Naive thymus-derived CD4-positive, alpha-beta T cell (primary cell): ENCODE measurements around the gene NUP210L. TPM values are rescaled to one million over a fixed set of nuclear protein-coding genes. Genes with fewer than 3 reads are reported as not detected.

Source experiments
- ATAC-seq: fragments of 150-1000 bp; cut with Tn5 transposase; 2 replicates; pipeline ENCODE4 v1.10.0; 2021; ENCODE audit warnings: mild to moderate bottlenecking, moderate library complexity
- CTCF ChIA-PET: fragments of 350-600 bp; sonication (Branson Sonifier 250); formaldehyde crosslinking; loops from one replicate; lab custom pipeline; 2021; ENCODE audit warnings: antibody characterized with exemption; lab: Charles Lee
- POLR2A ChIA-PET: fragments of 350-600 bp; sonication (Branson Sonifier 250); formaldehyde crosslinking; loops from one replicate; lab custom pipeline; 2021; ENCODE audit warnings: antibody characterized with exemption, inconsistent platforms; lab: Charles Lee
- DNase-seq, 9 donors: peaks; one replicate each; pipeline versions ENCODE4 v3.0.0 to v3.0.0-alpha.2; 2020 to 2022; ENCODE audit warnings: mixed read lengths in 1 of 9
- H3K27ac ChIP-seq: one replicate; pipeline ENCODE4 v1.7.0; 2013; ENCODE audit warnings: mild to moderate bottlenecking, low read depth, low read length, moderate library complexity
- H3K27me3 ChIP-seq, 2 donors: one replicate each; pipeline ENCODE4 v1.7.0; 2013; ENCODE audit warnings: low read length in 2 of 2, mild to moderate bottlenecking in 2 of 2, moderate library complexity in 2 of 2; ENCODE audit not compliant: control insufficient read depth in 2 of 2, insufficient read depth in 2 of 2
- H3K36me3 ChIP-seq, 3 experiments: 1 replicate in 2 of 3; 2 replicates in 1 of 3; pipeline ENCODE4 v1.7.0; 2013; ENCODE audit warnings: low read length in 3 of 3, mild to moderate bottlenecking in 3 of 3, moderate library complexity in 1 of 3; ENCODE audit not compliant: insufficient read depth in 3 of 3, control insufficient read depth in 2 of 3
- H3K4me1 ChIP-seq, 2 donors: one replicate each; pipeline ENCODE4 v1.7.0; 2013; ENCODE audit warnings: low read length in 2 of 2, mild to moderate bottlenecking in 2 of 2, moderate library complexity in 1 of 2; ENCODE audit not compliant: control insufficient read depth in 2 of 2, insufficient read depth in 2 of 2
- H3K4me3 ChIP-seq: 2 replicates; pipeline ENCODE4 v1.7.0; 2013; ENCODE audit warnings: mild to moderate bottlenecking, low read length
- H3K9me3 ChIP-seq, 3 experiments: 1 replicate in 2 of 3; 2 replicates in 1 of 3; pipeline ENCODE4 v1.7.0; 2013; ENCODE audit warnings: low read length in 3 of 3; ENCODE audit not compliant: control insufficient read depth in 2 of 3
- H3K27ac Mint-ChIP-seq, 9 donors: one replicate each; pipeline ENCODE4 v1.8.0; 2020 to 2022; ENCODE audit warnings: mixed read lengths in 9 of 9, mild to moderate bottlenecking in 8 of 9, moderate library complexity in 5 of 9, inconsistent platforms in 2 of 9
- H3K27me3 Mint-ChIP-seq, 5 donors: one replicate each; pipeline ENCODE4 v1.8.0; 2021 to 2022; ENCODE audit warnings: mixed read lengths in 5 of 5, mild to moderate bottlenecking in 1 of 5
- H3K36me3 Mint-ChIP-seq, 5 donors: one replicate each; pipeline ENCODE4 v1.8.0; 2020 to 2022; ENCODE audit warnings: mixed read lengths in 5 of 5, mild to moderate bottlenecking in 3 of 5, inconsistent platforms in 1 of 5
- H3K4me1 Mint-ChIP-seq, 7 donors: one replicate each; pipeline ENCODE4 v1.8.0; 2020 to 2022; ENCODE audit warnings: mixed read lengths in 7 of 7, mild to moderate bottlenecking in 3 of 7, inconsistent platforms in 1 of 7
- H3K4me3 Mint-ChIP-seq, 10 donors: one replicate each; pipeline ENCODE4 v1.8.0; 2020 to 2022; ENCODE audit warnings: mild to moderate bottlenecking in 10 of 10, mixed read lengths in 10 of 10, moderate library complexity in 6 of 10, inconsistent platforms in 2 of 10
- H3K9me3 Mint-ChIP-seq, 11 donors: one replicate each; pipeline ENCODE4 v1.8.0; 2020 to 2022; ENCODE audit warnings: mixed read lengths in 11 of 11, mild to moderate bottlenecking in 4 of 11, inconsistent platforms in 1 of 11, moderate library complexity in 1 of 11
- intact Hi-C, 2 donors: fragments of 100-400 bp; cut with micrococcal nuclease; formaldehyde crosslinking; loops; one replicate each; pipeline ENCODE4 v1.15.1; 2023
- polyA plus RNA-seq, 2 donors: library from polyadenylated mRNA; unstranded; fragments of 300-500 nt; fragmentation: Illumina TruSeq; gene quantifications; one replicate each; pipeline ENCODE4 v1.2.3, GENCODE V29; 2021
- total RNA-seq, 6 experiments: library from RNA in 5 of 6; stranded (reverse) in 5 of 6; gene quantifications; 1 replicate in 5 of 6; 2 replicates in 1 of 6; pipeline ENCODE4 v1.2.3 and lab custom pipeline; 2021 to 2026

NUP210L gene
- total and polyA plus RNA-seq, 7 experiments from 2014 or later = 0.11 to 0.16 (median 0.15) TPM; not detected in 3

DNA sequence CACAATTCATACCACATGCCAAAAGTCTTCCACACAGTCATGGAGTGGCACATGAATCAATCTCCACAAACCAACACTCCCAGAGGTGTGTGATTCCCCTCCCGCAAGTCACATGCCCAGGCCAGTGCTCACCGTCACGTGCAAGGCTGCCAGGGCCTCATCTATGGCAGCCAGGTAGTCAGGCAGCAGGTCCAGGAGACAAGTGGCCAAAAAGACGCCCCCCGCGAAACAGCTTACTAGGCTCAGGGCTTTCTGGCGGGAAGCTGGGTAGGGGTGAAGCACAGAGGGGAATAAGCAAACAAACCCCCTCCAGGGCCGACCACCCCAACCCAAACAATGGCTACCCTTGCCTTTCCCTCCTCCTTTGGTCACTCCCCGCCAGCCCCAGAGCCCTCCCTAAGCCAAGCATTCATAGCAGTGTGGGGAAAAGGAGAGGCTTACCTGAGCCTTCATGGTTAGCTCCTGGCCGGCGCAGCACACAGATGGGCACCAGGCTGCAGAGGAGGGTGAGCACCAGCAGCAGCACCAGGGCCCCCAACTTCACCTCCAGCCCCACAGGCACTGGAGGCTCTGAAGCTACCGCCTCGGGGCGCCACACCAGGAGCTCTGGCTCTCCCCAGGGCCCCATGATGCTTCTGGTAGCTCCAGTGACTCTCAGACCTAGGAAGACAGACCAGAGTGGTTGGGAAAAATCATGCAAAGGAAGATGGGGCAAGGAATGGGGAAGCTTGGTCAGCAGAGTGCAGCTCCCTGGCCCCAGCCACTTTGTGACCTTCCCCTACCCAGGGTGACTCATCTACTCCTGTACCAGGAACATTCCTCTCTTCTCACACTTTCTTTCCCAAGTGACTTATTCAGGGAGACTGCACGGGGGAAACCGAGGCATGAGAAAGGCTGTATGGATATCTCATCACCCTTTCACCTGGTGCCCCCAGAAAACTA lies 192.5 kb downstream of the NUP210L start:
- peaks cover 0 to 15% (median 0%) of the 10 kb centered on the region in 3 experiments for H3K36me3 ChIP-seq
- Mint-ChIP-seq H3K4me1 (peaks cover 34 to 68% (median 61%) of the 10 kb centered on the region in 7 donors), H3K36me3 (peaks cover 0 to 14% (median 0%) of the 10 kb centered on the region in 5 donors), H3K4me3 (peak overlapping the region; percentile 87 to 96 (median 91)), H3K27me3 (no peaks in the 10 kb centered on the region), H3K9me3 (no peaks in the 10 kb centered on the region), H3K27ac (peak overlapping the region; percentile 88 to 98 (median 93))
- no peak for DNase-seq
- no peaks in the 10 kb centered on the region for H3K27me3 ChIP-seq
- POLR2A ChIA-PET = interaction anchor here (0.5 to 12.8 kb wide), 15 partner anchors 9 to 1835 kb away, joined by 3 to 159 read pairs (median 6); partner anchors contain the start of genes DENND4B, GATAD2B, JTB and RAB13
- no peaks in the 10 kb centered on the region for H3K9me3 ChIP-seq
- H3K4me3 ChIP-seq = peak overlapping the region; percentile 91
- CTCF ChIA-PET = interaction anchor here (0.9 to 1.3 kb wide), 5 partner anchors 17 to 165 kb away, joined by 3 to 5 read pairs (median 4); no protein-coding TSS in a partner anchor
- intact Hi-C loops = loop anchor here (1.0 to 10.0 kb wide), 7 partner anchors 15 to 992 kb away; partner anchors contain the start of genes RPS27 (in 2 of the 2), JTB (in 1 of the 2), PBXIP1 (in 1 of the 2) and S100A6 (in 1 of the 2)
- no peak for ATAC-seq
- H3K27ac ChIP-seq = peak overlapping the region; percentile 84
- H3K4me1 ChIP-seq = peaks cover 30 to 33% of the 10 kb centered on the region in 2 donors

DNA sequence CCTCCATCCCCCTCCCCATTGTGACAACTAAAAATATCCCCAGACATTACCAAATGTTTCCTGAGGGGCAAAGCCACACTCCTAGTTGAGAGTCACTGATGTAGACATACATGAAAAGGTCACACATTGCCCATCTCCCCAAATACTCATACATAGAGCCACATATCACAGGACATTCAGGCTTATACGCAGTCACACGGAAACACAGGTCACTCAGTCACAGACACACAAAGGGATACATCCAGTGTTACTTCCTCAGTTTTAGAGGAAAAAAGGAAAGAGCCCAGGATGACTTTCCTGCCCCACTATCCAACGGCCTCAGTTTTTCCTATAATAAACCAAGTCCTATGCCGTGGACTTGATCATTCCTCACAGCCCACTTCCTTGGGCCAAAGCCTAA lies 193.5 kb downstream of the NUP210L start:
- Histone ChIP-seq H3K4me3 (no peak overlapping the region), H3K27ac (no peak overlapping the region), H3K27me3 (no peaks in the 10 kb centered on the region), H3K4me1 (peaks cover 30 to 35% of the 10 kb centered on the region in 2 donors), H3K36me3 (peaks cover 0 to 13% (median 0%) of the 10 kb centered on the region in 3 experiments), H3K9me3 (no peaks in the 10 kb centered on the region)
- no peaks in the 10 kb centered on the region for H3K27me3 Mint-ChIP-seq
- H3K27ac Mint-ChIP-seq = peak overlapping the region in 8 of 9 donors; percentile 1 to 97 (median 84)
- peak overlapping the region; percentile 28 to 94 (median 88) for H3K4me3 Mint-ChIP-seq
- H3K36me3 Mint-ChIP-seq = peaks cover 0 to 17% (median 0%) of the 10 kb centered on the region in 5 donors
- H3K9me3 Mint-ChIP-seq = no peaks in the 10 kb centered on the region
- ATAC-seq (no peak), DNase-seq (no peak)
- H3K4me1 Mint-ChIP-seq = peaks cover 36 to 69% (median 63%) of the 10 kb centered on the region in 7 donors
- POLR2A ChIA-PET = interaction anchor here (0.6 to 12.8 kb wide), 4 partner anchors 11 to 18 kb away, joined by 3 to 159 read pairs (median 22); partner anchors contain the start of genes DENND4B and JTB
- intact Hi-C loops = loop anchor here (10.0 kb wide), 2 partner anchors 427 to 993 kb away; partner anchors contain the start of genes PBXIP1 (in 1 of the 2) and S100A6 (in 1 of the 2)
- CTCF ChIA-PET = interaction anchor here (0.9 kb wide), 1 partner anchor 26 kb away, joined by 4 read pairs; no protein-coding TSS in a partner anchor

DNA sequence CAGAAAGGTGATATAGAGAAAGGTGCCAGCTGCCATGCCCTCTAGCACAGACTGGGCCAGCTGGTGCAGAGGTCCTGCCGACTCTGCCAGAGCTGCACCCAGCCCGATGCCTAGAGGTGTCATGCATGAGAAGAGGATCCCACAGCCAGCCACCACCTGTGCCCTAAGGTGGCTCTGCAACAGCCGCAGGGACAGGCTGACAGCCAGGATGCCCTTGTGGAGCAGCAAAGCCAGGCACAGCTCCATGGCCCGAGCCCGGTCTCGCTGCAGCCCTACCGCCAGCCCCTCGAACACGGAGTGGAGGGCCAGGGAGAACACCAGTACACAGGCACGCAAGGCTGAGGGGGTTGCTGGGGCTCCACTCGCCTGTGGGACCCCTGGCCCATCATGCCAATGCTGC lies 194.7 kb downstream of the NUP210L start:
- peaks cover 0 to 13% (median 0%) of the 10 kb centered on the region in 5 donors for H3K36me3 Mint-ChIP-seq
- H3K4me3 ChIP-seq = no peak overlapping the region
- H3K36me3 ChIP-seq = peaks cover 0 to 13% (median 0%) of the 10 kb centered on the region in 3 experiments
- H3K27me3 Mint-ChIP-seq = no peaks in the 10 kb centered on the region
- DNase-seq (no peak), ATAC-seq (no peak)
- H3K27ac Mint-ChIP-seq = peak overlapping the region in 7 of 9 donors; percentile 7 to 97 (median 90)
- no peaks in the 10 kb centered on the region for H3K9me3 Mint-ChIP-seq
- H3K4me1 Mint-ChIP-seq = peaks cover 36 to 70% (median 62%) of the 10 kb centered on the region in 7 donors
- ChIA-PET POLR2A (interaction anchor here (0.7 to 12.8 kb wide), 5 partner anchors 8 to 33 kb away, joined by 3 to 159 read pairs (median 30); partner anchors contain the start of genes CREB3L4, DENND4B and RPS27), CTCF (no interaction called here)
- H3K4me1 ChIP-seq = peaks cover 31 to 39% of the 10 kb centered on the region in 2 donors
- H3K4me3 Mint-ChIP-seq = peak overlapping the region in 1 of 10 donors; percentile 41
- H3K27ac ChIP-seq = no peak overlapping the region
- H3K27me3 ChIP-seq = no peaks in the 10 kb centered on the region
- intact Hi-C loops = loop anchor here (10.0 kb wide), 2 partner anchors 425 to 995 kb away; partner anchors contain the start of genes PBXIP1 (in 1 of the 2) and S100A6 (in 1 of the 2)
- H3K9me3 ChIP-seq = no peaks in the 10 kb centered on the region

DNA sequence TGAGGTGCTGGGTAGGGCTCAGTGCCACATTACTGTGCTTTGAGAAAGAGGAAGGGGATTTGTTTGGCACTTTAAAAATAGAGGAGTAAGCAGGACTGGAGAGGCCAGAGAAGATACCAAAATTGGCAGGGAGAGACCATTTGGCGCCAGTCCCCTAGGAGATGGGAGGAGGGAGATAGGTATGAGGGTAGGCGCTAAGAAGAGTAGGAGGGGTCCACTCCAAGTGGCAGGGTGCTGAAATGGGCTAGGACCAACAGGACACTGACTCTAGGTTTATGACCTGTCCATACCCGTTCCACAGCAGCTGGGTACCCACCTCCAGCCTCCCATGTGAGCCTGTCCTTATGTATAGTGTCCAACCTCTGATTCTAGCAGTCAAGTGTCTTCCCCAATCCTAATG lies 195.4 kb downstream of the NUP210L start:
- Histone ChIP-seq H3K36me3 (peaks cover 0 to 18% (median under 1%) of the 10 kb centered on the region in 3 experiments), H3K27ac (peak overlapping the region; percentile 92), H3K4me1 (peaks cover 35 to 43% of the 10 kb centered on the region in 2 donors), H3K9me3 (no peaks in the 10 kb centered on the region), H3K27me3 (no peaks in the 10 kb centered on the region), H3K4me3 (no peak overlapping the region)
- DNase-seq = no peak
- peaks cover 35 to 71% (median 68%) of the 10 kb centered on the region in 7 donors for H3K4me1 Mint-ChIP-seq
- peaks cover 0 to 13% (median 0%) of the 10 kb centered on the region in 5 donors for H3K36me3 Mint-ChIP-seq
- intact Hi-C loops = loop anchor here (2.0 to 5.0 kb wide), 8 partner anchors 17 to 1898 kb away; partner anchors contain the start of genes GATAD2B (in 1 of the 2), GON4L (in 1 of the 2), HAX1 (in 1 of the 2) and ILF2 (in 1 of the 2)
- no peak for ATAC-seq
- CTCF ChIA-PET = interaction anchor here (0.8 to 1.0 kb wide), 2 partner anchors 16 to 41 kb away, joined by 3 read pairs; no protein-coding TSS in a partner anchor
- POLR2A ChIA-PET = interaction anchor here (0.6 to 12.8 kb wide), 7 partner anchors 9 to 231 kb away, joined by 3 to 159 read pairs (median 30); partner anchors contain the start of genes CREB3L4, DENND4B, INTS3 and JTB
- H3K27me3 Mint-ChIP-seq = no peaks in the 10 kb centered on the region
- no peaks in the 10 kb centered on the region for H3K9me3 Mint-ChIP-seq
- H3K4me3 Mint-ChIP-seq = peak overlapping the region in 3 of 10 donors; percentile 39 to 100 (median 50)
- H3K27ac Mint-ChIP-seq = peak overlapping the region in 7 of 9 donors; percentile 44 to 95 (median 90)

DNA sequence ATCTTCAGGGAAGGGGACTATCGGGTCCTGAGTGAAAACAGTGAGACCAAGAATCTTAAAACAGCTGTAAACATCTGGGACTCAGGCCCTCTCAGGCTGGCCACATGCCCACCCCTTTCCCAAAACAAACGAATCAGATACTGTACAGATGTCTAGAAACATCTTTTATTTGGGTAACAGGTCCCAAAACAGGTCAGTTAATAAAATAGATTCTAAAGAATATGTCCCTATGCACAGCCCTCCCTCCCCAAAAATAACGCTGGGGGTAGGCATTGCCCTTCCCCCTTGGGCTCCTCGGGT lies 196.0 kb downstream of the NUP210L start:
- intact Hi-C loops = loop anchor here (1.0 to 5.0 kb wide), 15 partner anchors 8 to 1898 kb away; partner anchors contain the start of genes HAX1 (in 2 of the 2), JTB (in 2 of the 2), RPS27 (in 2 of the 2) and CREB3L4 (in 1 of the 2)
- H3K36me3 Mint-ChIP-seq = peaks cover 0 to 18% (median 5%) of the 10 kb centered on the region in 5 donors
- peak overlapping the region; percentile 89 to 98 (median 94) for H3K27ac Mint-ChIP-seq

More for the DNA sequence above, 196.0 kb downstream of the NUP210L start:
- H3K4me3 Mint-ChIP-seq = peak overlapping the region; percentile 91 to 100 (median 97)
- ATAC-seq (no peak), DNase-seq (no peak)
- Histone ChIP-seq H3K27me3 (no peaks in the 10 kb centered on the region), H3K4me3 (peak overlapping the region; percentile 74), H3K36me3 (peaks cover 0 to 23% (median 6%) of the 10 kb centered on the region in 3 experiments), H3K9me3 (no peaks in the 10 kb centered on the region), H3K4me1 (peaks cover 35 to 38% of the 10 kb centered on the region in 2 donors), H3K27ac (peak overlapping the region; percentile 92)
- ChIA-PET CTCF (interaction anchor here (0.8 to 5.5 kb wide), 4 partner anchors 13 to 40 kb away, joined by 3 to 36 read pairs (median 3); partner anchors contain the start of genes DENND4B and JTB), POLR2A (interaction anchor here (1.1 to 12.8 kb wide), 8 partner anchors 9 to 183 kb away, joined by 3 to 159 read pairs (median 23); partner anchors contain the start of genes CREB3L4, DENND4B, GATAD2B and JTB)
- no peaks in the 10 kb centered on the region for H3K9me3 Mint-ChIP-seq
- no peaks in the 10 kb centered on the region for H3K27me3 Mint-ChIP-seq
- H3K4me1 Mint-ChIP-seq = peaks cover 37 to 71% (median 69%) of the 10 kb centered on the region in 7 donors
